ENCODE data around the gene RNF214. TPM values are rescaled to one million over a fixed set of nuclear protein-coding genes. Genes with fewer than 3 reads are reported as not detected.
"Not testable (repeated sequence)": the region's sequence is repeated elsewhere in the genome, so short reads cannot be mapped to it uniquely, and the experiment has no call there.

The RNF214 gene
- total and polyA plus RNA-seq, 2 of the 13 experiments (the other 11 are each of a cell fraction or from before 2014, with no cell fraction given) = 10.7 to 12.6 TPM

GRCh38 chr11:117205211-117205818 lies 27.2 kb upstream of the RNF214 start:
- Histone ChIP-seq H3K79me2 (ENCODE audit: insufficient read depth, low read length) (no peaks in the 10 kb centered on the region), H3K4me2 (ENCODE audit: low read depth, low read length) (no peak overlapping the region), H3K36me3 (replicated peaks in 1 of 2; ENCODE audit: control insufficient read depth in 1 of 2, insufficient read depth in 2 of 2, low read length in 2 of 2) (peaks cover 0 to 3% of the 10 kb centered on the region in 2 experiments; a peak in 1 of 5 replicates), H3K9ac (ENCODE audit: insufficient read depth, low read depth, low read length) (no peak overlapping the region), H4K20me1 (ENCODE audit: insufficient read depth, low read length) (no peaks in the 10 kb centered on the region), H2AFZ (ENCODE audit: low read length) (no peak overlapping the region), H3K27ac (ENCODE audit: extremely low read length, insufficient read depth, low read length) (no peak overlapping the region), H3K4me1 (ENCODE audit: insufficient read depth, low read length) (no peaks in the 10 kb centered on the region), H3K9me3 (ENCODE audit: low read length) (no peaks in the 10 kb centered on the region), H3K27me3 (ENCODE audit: control insufficient read depth in 1 of 2, insufficient read depth in 2 of 2, low read length in 2 of 2) (no peaks in the 10 kb centered on the region), H3K4me3 (replicated peaks in 1 of 3; ENCODE audit: insufficient read depth in 1 of 3, low read depth in 2 of 3, low read length in 3 of 3) (no peak overlapping the region)
- ATAC-seq (no peak), FAIRE-seq (peak; percentile 64), DNase-seq (ENCODE audit: low spot score) (no peak)
- ChIA-PET POLR2A (no interaction called here), CTCF (ENCODE audit: low intra/inter-chr PET ratio, low total read pairs) (no interaction called here)
- intact Hi-C loops (cut with micrococcal nuclease; ENCODE audit: unreplicated experiment) (loop anchor here (5.0 kb wide), 1 partner anchor 73 kb away; no protein-coding TSS in a partner anchor), in situ Hi-C loops (cut with HindIII; ENCODE audit: extremely low pct_ligation_motif_present, low pct_unique_long_range_greater_than_20kb) (loop anchor here (5.0 kb wide), 1 partner anchor 73 kb away; no protein-coding TSS in a partner anchor)
- BruUV-seq (replicated peaks) = no TSS peak
- WGBS (ENCODE audit: low lambda C conversion rate) = 98% methylated on average over 6 of the region's 11 CpGs
- TF ChIP-seq ZBTB42 (CRISPR knock-in tag; IDR thresholded peaks at IDR 0.05) (no peak), KLF13 (CRISPR knock-in tag; IDR thresholded peaks at IDR 0.05) (no peak), DDIT3 (CRISPR knock-in tag; IDR thresholded peaks at IDR 0.05) (no peak), NFE2L1 (CRISPR knock-in tag; IDR thresholded peaks at IDR 0.05; ENCODE audit: borderline replicate concordance) (no peak), ZBTB25 (CRISPR knock-in tag; IDR thresholded peaks at IDR 0.05) (no peak), ZNF296 (CRISPR knock-in tag; conservative IDR thresholded peaks at IDR 0.05) (no peak), KDM4B (CRISPR knock-in tag; IDR thresholded peaks at IDR 0.05) (no peak), CENPX (CRISPR knock-in tag; IDR thresholded peaks at IDR 0.05) (no peak), SALL1 (CRISPR knock-in tag; IDR thresholded peaks at IDR 0.05) (no peak), NRL (CRISPR knock-in tag; IDR thresholded peaks at IDR 0.05; ENCODE audit: borderline replicate concordance) (no peak), RNF2 (conservative IDR thresholded peaks at IDR 0.05; ENCODE audit: low read depth) (no peak), TFDP2 (CRISPR knock-in tag; IDR thresholded peaks at IDR 0.05) (no peak), ZNF572 (CRISPR knock-in tag; IDR thresholded peaks at IDR 0.05) (no peak)

GRCh38 chr11:117206111-117206510 lies 26.4 kb upstream of the RNF214 start:
- Histone ChIP-seq H3K4me2 (ENCODE audit: low read depth, low read length) (peak overlapping the region; percentile 53; the same call in 1 of the 2 replicates), H3K4me3 (replicated peaks in 1 of 3; ENCODE audit: insufficient read depth in 1 of 3, low read depth in 2 of 3, low read length in 3 of 3) (peak overlapping the region in 2 of 3 experiments; percentile 12 to 30; a peak in 2 of 6 replicates)
- FAIRE-seq; H3K27me3 ChIP-seq (ENCODE audit: control insufficient read depth in 1 of 2, insufficient read depth in 2 of 2, low read length in 2 of 2); H2AFZ ChIP-seq (ENCODE audit: low read length); H4K20me1 ChIP-seq (ENCODE audit: insufficient read depth, low read length); H3K9me3 ChIP-seq (ENCODE audit: low read length); BruUV-seq (replicated peaks); H3K9ac ChIP-seq (ENCODE audit: insufficient read depth, low read depth, low read length); DNase-seq (ENCODE audit: low spot score); CTCF ChIA-PET (ENCODE audit: low intra/inter-chr PET ratio, low total read pairs); H3K36me3 ChIP-seq (replicated peaks in 1 of 2; ENCODE audit: control insufficient read depth in 1 of 2, insufficient read depth in 2 of 2, low read length in 2 of 2); H3K27ac ChIP-seq (ENCODE audit: extremely low read length, insufficient read depth, low read length); H3K79me2 ChIP-seq (ENCODE audit: insufficient read depth, low read length); POLR2A ChIA-PET; H3K4me1 ChIP-seq (ENCODE audit: insufficient read depth, low read length): not testable (repeated sequence)
- peak; percentile 15 for ATAC-seq
- WGBS (ENCODE audit: low lambda C conversion rate) = 64% methylated on average over 7 of the region's 8 CpGs
- in situ Hi-C loops (cut with HindIII; ENCODE audit: extremely low pct_ligation_motif_present, low pct_unique_long_range_greater_than_20kb) (loop anchor here (5.0 kb wide), 1 partner anchor 74 kb away; no protein-coding TSS in a partner anchor), intact Hi-C loops (cut with micrococcal nuclease; ENCODE audit: unreplicated experiment) (loop anchor here (5.0 kb wide), 1 partner anchor 74 kb away; no protein-coding TSS in a partner anchor)

Measured in HepG2 (cell line).